LNCAP (cell line): ENCODE data around the gene HORMAD2.

Source experiments
- CTCF ChIP-seq: fragments of 450-650 bp; IDR thresholded peaks from 2 replicates; pipeline ENCODE4 v1.5.1; 2017; ENCODE audit warnings: mild to moderate bottlenecking

Gene HORMAD2

DNA sequence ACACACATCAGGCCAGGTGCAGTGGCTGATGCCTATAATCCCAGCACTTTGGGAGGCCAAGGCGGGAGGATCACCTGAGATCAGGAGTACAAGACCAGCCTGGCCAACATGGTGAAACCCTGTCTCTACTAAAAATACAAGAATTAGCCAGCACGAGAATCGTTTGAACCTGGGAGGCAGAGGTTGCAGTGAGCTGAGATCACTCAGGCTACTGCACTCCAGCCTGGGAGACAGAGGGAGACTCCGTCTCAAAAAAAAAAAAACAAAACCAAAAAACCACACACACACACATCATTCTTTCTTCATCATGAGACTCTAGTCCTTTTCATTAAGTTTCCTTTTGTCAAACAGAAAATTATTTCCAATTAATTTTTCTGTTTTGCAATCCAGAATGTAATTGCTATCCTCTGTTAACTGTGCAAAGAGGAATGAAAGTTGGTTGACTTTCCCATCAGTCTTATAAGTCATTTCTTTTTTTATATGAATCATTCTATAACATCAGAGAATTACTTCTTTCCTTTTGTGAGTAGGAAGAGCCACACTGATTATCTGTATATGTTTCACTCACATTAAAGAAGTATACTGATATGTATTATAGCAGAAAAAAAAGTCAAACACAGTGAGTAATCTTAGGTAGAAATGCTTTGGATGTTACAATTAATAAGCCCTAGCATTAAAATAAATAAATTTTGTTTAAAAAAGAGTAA is 52.2 kb downstream of the HORMAD2 start:
- no peak for TF ChIP-seq CTCF

DNA sequence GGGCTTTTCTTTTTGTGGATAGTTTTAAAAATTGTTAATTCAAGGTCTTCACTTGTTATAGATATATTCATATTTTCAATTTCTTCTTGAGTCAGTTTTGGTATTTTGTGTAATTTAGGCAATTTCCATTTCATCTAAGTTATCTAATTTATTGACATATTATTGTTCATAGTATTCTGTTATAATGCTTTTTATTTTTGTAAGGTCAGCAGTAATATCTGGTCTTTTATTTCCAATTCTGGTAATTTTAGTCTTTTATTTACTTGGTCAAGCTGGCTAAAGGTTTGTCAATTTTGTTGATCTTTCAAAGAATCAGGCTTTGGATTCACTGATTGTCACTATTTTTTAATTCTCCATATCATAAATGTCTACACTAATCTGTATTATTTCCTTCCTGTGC is 60.1 kb downstream of the HORMAD2 start:
- TF ChIP-seq CTCF, result no peak

- no peak for TF ChIP-seq CTCF
Measured at GRCh38 chr22:30143265-30143664, 63.0 kb downstream of the HORMAD2 start.

DNA sequence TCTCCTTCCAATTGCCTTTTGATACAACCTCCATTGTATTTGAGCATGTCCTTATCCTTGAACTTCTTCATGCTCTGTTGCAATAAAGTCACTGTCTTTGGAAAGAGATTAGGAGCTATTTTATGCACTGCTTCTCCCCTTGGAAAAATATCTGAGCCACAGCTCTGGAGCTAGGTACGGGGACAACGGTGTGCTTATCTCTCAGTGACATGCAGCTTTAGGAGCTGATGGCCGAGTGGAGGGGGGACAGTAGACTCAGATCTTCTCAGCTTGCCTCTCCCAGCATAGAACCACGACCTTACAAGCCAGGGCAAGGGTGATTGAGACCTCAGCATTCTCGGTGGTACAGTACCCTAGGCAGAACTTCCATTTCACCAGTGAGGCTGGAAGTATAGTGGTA is 64.1 kb downstream of the HORMAD2 start:
- TF ChIP-seq CTCF, result no peak

DNA sequence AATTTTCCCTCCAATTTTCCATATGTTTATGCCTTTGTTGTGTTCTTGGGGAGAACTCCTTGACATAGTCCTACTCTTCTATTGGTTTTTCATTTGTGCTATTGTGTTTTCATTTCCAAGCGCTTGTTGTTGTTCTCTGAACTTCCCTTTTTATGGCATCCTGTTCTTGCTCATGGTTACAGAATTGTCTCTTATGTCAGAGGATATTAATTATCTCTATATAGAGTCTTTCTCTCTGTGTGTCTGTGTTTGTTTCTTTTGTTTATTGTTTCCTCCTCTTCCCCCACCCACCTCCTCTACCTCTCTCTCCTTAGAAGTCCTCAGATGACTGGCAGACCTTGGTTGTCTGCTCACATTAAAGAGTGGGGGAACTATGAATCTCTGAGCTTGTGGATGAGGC is 69.9 kb downstream of the HORMAD2 start:
- no peak for TF ChIP-seq CTCF

GRCh38 chr22:30158277-30158676 is 78.0 kb downstream of the HORMAD2 start:
- TF ChIP-seq CTCF, result no peak

- no peak for TF ChIP-seq CTCF
Measured at GRCh38 chr22:30158744-30159500, 78.7 kb downstream of the HORMAD2 start.
